NCI-H345 (cell line): ENCODE measurements around the gene CCER1.
"Not testable (repeated sequence)": the region's sequence is repeated elsewhere in the genome, so short reads cannot be mapped to it uniquely, and the experiment has no call there.

Source experiments
- DNase-seq: peaks from one replicate; lab custom pipeline; 2025; lab: John Stamatoyannopoulos, UW

The CCER1 gene

GRCh38 chr12:90954921-90955320 lies at the start of gene CCER1:
TSS of gene CCER1 (minus strand) at chr12:90955176. CDS start at chr12:90954742, 434 bp downstream.
- no peak for DNase-seq

DNA sequence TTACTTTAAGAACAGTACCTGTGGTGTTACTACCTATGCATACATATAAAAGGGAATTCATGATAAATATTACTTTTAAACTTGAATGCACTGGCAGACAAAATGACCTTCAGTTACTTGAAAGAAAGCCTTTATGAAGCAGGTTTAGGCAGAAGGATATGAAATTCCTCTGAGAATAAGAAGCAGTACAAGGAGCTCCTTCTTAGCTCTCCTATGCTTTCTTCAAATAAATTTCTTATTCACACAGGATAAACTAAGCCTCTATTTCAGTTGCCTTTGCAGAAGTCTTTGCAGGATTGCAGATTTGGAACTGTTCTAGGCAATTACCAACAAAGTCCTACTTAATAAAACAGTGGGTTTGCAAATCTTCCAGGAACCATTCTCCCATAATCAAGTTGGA lies 48.8 kb upstream of the CCER1 start:
- no peak for DNase-seq

GRCh38 chr12:91001306-91001705 lies 46.3 kb upstream of the CCER1 start:
- no peak for DNase-seq

DNA sequence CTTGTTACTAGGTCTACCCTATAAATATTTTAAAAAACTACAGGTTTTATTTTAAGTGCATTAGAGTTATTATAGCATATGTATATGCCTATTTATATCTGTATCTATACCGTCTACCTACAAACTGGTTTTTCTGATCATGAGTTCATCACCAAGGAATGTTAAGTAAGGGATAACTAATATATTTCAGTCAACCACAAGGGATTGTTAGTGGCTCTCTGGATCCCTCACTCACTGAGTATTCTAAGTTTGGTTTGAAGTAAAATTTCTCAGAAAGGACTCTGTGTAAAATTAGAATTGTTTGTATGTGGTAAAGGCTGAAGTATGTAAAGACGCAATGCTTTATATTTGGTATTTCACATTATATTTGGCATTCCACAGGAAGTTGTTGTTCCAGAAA lies 45.0 kb upstream of the CCER1 start:
- DNase-seq = no peak

DNA sequence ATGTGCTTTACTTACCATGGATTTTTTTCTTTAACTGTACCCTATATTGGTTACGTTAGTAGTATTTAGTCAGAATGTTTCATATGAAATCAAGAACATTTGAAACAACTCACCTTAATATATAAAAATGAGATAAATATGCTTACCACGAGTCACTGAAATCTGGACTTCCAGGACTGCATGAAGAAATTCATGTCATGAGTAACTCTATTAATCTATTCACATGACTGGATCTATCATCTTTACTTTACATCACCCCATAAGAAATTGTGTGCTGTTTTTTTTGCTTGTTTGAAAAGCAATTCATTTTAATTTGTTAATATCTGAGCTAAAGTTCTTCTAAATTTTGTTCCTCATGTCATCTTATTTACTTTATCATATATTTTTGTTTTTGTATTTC lies 44.6 kb upstream of the CCER1 start:
- DNase-seq = no peak

DNA sequence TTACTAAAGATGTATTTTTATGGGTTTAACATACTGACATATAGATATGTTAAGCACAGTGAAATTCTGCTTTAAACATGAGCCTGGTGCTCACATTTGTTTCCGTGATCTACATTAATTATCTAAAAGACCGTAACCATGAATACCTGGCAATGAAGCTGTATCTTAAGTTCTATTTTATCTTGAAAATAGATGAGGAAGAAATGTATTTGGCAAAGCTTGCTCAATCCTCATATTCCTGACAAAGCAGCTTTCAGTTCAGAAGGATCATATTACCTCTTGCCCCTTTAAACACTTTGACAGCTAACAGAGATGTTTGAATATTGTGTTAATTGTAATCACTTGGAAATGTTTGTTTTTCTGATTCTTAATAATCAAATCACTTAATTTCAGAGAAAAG lies 40.0 kb upstream of the CCER1 start:
- no peak for DNase-seq

DNA sequence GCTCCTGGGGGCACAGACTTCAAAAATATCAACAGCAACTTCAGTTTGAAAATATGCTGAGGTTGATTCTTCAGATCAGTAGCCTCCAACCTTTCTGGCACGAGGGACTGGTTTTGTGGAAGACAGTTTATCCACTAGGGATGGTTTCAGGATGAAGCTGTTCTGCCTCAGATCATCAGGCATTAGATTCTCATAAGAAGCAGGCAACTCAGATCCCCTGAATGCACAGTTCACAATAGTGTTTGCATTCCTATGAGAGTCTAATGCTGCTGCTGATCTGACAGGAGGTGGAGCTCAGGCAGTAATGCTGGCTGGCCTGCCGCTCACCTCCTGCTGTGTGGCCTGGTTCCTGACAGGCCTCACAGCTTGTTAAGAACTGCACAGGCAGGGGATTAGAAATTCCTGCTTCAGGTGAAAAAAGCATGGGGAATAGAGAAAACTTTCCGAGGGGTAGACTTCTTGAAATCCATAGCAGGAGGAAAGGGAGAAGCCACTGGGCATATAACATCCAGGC lies 37.0 kb upstream of the CCER1 start:
- DNase-seq = no peak

DNA sequence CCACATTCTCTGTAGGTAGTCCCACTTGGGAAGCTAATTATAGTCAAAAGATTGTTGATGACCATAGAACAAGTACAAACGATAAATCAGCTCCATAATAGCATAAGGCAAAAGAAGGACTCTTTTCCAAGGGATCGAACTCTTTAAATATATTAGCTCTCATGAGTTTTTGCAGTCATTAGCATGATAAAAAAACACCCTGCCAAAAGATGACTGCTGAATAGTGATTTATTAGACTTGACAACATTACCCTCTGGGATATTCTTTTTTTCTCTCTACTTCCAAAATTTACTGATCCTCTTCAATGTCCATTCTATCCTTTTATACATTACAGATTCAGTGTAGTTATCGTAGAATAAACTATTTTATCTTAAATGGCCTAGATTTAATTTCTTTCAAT lies 35.6 kb upstream of the CCER1 start:
- no peak for DNase-seq

GRCh38 chr12:90989686-90990111 lies 34.7 kb upstream of the CCER1 start:
- no peak for DNase-seq

- DNase-seq = no peak
Measured at GRCh38 chr12:90987520-90987919, 32.5 kb upstream of the CCER1 start.

DNA sequence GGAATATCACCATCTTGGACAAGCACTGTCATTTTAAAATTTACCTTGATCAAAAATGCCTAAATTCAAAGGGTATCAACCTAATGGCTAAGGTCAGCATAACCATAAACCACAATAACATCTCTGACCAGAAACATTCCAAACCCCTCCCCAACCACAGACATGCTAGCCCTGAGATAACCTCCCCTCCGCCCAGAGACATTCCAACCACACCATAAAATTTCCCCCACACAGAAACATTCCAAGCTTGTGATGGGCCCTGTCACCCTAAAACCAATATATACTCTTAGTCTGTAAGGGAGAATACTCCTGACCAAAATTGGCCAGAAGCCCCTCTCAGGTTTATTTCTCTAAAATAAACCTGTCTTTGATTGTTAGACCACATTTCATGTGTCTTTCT lies 32.1 kb upstream of the CCER1 start:
- no peak for DNase-seq

DNA sequence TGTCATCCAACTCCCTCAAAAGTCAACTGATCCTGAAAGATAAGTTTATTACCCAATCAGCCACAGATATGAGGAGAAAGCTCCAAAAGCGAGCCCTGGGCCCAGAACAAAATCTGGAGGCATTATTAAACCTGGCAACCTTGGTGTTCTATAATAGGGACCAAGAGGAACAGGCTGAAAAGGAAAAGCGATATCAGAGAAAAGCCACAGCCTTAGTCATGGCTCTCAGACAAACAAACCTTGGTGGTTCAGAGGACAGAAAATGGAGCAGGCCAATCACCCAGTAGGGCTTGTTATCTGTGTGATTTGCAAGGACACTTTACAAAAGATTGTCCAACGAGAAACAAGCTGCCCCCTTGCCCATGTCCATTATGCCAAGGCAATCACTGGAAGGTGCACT lies 30.4 kb upstream of the CCER1 start:
- not testable (repeated sequence) for DNase-seq

DNA sequence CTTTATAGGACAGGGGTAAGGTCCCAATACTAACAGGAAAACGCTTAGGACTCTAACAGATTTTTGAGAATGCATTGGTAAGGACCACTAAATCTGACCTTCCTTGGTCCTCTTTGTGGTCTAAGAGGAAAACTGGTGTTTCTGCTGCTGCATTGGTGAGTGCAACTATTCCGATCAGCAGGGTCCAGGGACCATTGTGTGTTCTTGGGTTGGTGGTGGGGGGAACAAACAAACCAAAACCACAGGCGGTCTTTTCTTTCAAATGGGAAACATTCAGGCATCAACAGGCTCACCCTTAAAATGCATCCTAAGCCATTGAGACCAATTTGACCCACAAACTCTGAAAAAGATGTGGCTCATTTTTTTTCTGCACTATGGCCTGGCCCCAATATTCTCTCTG lies 29.1 kb upstream of the CCER1 start:
- DNase-seq = no peak

GRCh38 chr12:90982170-90982569 lies 27.2 kb upstream of the CCER1 start:
- no peak for DNase-seq

GRCh38 chr12:90979951-90980350 lies 25.0 kb upstream of the CCER1 start:
- no peak for DNase-seq

DNA sequence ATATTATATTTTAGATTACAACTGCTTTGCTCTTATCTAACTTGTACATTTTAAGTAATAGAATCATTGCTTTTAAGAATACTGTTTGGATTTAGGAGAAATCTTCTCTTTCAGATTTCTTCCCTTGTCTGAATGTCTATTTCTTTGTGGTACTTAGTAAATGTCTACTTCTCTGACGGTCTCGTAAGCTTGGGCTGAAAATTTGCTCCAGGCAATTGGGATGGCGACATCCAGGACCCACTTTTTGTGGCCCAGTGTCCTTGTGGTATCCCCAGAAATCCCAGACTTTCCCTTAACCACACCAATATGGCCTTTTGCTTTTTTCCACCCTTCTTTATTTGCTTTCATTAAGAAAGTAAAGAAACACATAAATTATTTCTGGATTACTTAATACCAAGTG lies 24.0 kb upstream of the CCER1 start:
- DNase-seq = no peak

GRCh38 chr12:90978117-90978770 lies 23.3 kb upstream of the CCER1 start:
- DNase-seq = peak; percentile 44

- DNase-seq = no peak
Measured at GRCh38 chr12:90977224-90977623, 22.2 kb upstream of the CCER1 start.

- DNase-seq = no peak
Measured at GRCh38 chr12:90974286-90974685, 19.3 kb upstream of the CCER1 start.

DNA sequence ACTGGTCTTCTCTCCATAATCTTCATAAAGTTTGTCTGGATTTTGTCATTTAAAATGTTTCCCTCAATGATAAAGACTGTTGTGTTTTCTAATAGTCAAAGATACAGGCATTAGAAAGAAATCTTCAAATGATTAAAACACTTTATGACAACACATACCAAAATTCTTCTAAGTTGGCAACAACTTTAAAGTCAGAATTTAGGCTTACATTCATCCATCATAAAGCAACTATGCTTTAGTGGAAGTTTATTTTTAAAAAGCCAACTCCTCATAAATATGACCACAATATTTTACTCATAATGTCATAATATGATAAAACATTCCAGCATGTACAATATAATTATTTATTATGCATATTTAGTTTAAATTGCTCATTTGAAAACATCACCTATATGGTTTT lies 17.2 kb upstream of the CCER1 start:
- DNase-seq = no peak

GRCh38 chr12:90970911-90971310 lies 15.9 kb upstream of the CCER1 start:
- no peak for DNase-seq

GRCh38 chr12:90970471-90970870 lies 15.5 kb upstream of the CCER1 start:
- no peak for DNase-seq

GRCh38 chr12:90969851-90970250 lies 14.9 kb upstream of the CCER1 start:
- no peak for DNase-seq

DNA sequence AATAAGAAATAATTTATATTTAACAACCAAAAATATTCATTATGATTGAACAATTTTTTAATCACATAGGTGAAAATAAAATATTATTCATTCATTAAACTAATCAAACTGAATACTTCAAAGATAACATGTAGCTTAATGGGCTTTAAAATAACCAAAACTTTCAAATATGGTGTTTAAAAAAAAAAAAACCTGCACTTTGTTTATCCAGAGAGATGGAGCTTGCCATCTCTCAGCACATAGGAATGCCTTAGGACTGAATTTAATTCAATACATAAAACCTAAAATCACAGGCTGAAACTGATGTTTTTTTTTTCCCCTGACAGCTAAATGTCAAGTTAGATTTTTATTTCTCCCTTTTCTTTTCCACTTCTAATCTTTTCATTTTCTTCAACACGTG lies 14.4 kb upstream of the CCER1 start:
- no peak for DNase-seq
